ENCODE data around the gene CHD5.

CHD5 gene

DNA sequence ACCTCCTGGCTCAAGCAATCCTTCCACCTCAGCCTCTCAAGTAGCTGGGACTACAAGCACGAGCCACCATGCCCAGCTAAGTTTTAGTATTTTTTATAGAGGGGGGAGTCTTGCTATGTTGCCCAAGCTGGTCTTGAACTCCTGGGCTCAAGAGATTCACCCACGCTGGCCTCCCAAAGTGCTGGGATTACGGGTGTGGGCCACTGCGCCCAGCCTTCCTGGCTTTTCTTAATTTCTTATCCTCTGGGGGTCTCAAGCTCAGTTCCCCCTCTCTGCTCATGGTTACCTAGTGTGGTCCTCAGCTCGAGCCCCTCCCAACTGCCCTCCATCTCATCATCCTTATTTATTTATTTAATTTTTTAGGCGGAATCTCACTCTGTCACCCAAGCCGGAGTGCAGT lies 22.1 kb upstream of the CHD5 start:
- no peak for DNase-seq (ENCODE audit: low read depth in 2 of 2)

DNA sequence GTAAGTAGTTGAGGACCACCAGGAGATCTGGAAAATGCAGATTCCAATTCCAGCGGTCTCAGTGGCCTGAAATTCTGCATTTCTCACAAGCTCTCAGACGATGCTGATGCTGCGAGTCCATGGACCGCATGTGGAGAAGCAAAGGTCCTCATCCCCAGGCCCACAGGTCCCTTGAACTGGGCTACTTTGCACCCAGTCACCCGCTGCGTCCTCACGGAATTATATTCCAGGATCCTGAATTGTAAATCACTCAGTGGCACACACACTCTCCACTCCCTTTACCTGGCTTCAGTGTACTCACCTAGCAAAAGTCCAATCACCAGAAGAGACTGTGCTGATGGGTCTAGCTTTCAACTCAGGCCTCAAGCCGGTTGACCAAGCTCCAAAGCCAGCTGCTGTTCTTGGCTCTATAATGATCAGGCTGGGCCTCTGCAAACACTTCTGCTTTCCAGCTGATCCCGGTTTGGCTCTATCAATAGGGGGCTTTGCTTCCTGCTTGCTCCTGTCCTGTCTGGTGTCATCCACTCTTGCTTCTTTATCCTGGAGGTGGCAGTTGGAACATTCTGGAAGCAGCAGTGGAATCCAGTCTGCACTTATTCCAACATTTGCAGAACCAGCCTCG lies 20.2 kb upstream of the CHD5 start:
- DNase-seq (ENCODE audit: low read depth in 2 of 2), result no peak

DNA sequence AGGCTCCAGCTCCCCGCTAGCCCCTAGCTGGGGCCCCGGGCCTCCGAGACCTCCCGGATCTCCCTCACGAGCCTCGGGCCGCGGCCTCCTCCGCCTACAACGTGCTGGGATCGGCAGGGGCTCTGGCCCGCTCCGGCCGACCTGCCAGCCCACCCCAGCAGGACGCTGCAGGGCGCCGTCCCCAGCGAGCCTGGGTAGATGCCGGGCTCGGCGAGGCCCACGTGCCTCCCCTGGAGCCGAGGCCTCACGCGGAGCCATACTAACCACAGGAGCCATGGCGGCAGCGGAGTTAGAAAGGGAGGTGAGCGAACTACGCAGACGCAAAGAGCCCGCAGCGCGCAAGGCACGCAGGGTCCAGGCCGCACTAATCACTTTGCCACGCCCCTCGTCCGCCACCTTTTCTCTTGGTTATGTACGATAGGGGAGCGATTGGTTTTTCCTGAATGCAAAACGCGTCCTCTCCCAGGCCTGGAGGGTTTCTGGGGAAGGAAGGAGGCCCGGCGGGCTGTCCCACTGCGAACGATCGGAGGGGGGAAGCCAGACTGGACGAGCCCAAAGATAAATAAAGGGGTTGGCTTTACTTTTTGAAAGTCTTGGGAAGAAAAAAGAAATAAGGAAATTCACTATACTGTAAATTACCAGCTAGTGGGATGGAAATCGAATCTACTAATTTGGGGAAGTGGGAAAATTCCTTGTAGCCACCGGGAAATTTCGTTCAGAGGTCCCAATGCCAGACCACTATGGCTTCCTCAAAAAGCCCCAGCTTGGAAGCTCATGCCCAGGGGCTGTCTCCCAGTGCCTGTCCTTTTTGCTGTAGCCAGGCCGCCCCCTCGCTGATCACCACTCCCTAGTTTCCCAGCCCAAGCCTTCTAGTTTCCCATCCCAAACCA lies 19.4 kb upstream of the CHD5 start, which contains the start of gene RPL22:
Gene RPL22, minus strand, starts transcription at position 298 of the 890 bp plus-strand sequence. Its CDS starts 22 bp downstream, at position 276.
- DNase-seq (ENCODE audit: low read depth in 2 of 2), result peak; percentile 93 to 97

- no peak for DNase-seq (ENCODE audit: low read depth in 2 of 2)
These were observed 18.7 kb upstream of the CHD5 start for GRCh38 chr1:6198646-6199297.

DNA sequence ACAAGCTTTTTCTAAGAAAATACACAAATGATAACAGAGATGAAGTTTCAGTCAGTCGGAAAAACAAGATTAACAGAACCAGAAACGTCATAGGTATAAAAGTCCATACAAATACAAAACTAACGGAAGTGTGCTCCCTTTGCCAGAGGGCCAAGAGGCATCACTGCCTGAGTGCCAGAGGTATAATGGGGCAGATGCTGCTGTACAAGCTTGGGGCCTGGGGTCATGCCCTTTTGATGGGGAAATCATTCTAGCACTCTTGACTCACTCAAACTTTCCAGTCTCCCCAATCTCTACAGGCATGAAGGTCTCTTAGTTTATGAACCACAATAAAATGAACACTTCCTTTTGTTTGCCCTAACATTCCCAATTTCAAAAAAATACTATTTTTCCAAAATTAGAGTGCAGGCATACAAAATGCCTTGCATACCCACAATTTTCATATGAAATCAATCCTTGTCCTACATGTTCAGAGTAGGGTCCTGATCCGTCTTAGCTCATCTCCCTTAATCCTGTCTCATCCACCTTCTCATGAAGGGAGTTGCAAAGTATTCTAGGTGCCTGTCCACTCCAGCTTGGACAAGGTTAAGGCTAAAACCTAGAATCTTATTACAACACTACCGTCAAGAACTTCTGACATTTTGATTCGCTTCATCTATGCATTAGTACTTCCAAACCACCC lies 17.8 kb upstream of the CHD5 start:
- no peak for DNase-seq (ENCODE audit: low read depth in 2 of 2)

GRCh38 chr1:6191968-6192367 lies 11.8 kb upstream of the CHD5 start:
- no peak for DNase-seq (ENCODE audit: low read depth in 2 of 2)

GRCh38 chr1:6188466-6188865 lies 8.3 kb upstream of the CHD5 start:
- no peak for DNase-seq (ENCODE audit: low read depth in 2 of 2)

- no peak for DNase-seq (ENCODE audit: low read depth in 2 of 2)
These were observed 5.7 kb upstream of the CHD5 start for GRCh38 chr1:6185635-6186382.

DNA sequence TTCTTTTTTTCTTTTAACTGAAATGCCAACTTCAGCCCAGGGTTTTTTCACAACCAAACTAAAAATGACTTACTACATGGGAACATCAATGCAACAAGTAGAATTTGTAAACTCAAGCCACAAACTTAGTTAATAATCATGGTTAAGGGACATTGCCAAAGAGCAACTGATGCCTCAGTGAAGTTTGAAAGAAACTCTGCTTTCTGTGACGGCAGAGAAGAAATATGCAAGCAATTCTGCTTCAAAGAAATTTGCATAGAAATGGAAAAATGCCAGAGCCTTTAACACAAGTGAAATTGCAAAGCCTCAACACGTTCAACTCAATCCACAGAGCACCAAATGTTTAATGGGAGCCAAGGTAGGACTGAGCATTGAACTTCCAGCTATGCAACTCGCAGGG lies 5.0 kb upstream of the CHD5 start:
- no peak for DNase-seq (ENCODE audit: low read depth in 2 of 2)

- DNase-seq (ENCODE audit: low read depth in 2 of 2), result no peak
These were observed 4.1 kb upstream of the CHD5 start for GRCh38 chr1:6184083-6184783.

DNA sequence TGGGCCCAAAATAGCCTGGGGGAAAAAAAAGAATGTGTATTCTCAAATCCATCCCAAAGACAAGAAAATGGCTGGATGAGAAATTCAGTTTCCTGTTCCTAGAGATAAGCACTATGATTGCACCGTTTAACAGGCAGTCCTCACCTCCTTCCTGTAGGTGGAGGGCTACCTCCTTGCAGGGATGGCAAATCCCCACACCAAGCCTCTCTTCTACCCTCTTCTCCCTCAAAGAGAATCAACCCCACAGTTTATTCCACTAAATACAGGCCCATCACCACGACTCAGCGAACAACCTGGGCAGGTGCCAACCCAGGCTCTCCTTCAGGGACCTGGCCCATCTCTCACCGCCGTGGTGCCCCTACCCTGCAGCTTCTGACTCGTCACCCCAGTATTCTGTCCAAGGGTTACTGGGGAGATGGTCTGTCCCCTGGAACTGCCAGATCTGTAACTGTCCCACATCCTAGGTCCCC lies 3.4 kb upstream of the CHD5 start:
- DNase-seq (ENCODE audit: low read depth in 2 of 2), result no peak

DNA sequence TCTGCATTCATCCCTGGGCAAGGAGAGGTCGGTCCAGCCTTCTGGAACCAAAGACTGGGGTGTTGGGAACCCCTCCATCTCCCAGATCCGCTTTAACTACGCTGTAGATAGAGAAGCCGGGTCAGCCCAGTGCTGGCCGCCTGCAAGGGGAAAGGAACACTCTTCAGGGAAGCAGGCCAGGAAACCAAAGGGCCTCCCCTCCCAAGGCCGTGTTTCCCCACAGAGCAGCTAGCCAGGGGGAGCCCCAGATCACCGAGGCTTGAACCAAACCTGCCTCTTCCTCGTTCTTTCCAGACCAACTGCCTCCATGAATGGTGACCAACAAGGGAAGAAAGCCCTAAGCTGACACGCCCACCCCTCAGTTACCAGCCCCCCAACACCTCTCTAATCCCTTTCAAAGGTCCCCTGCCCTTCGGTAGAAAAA lies 1.2 kb upstream of the CHD5 start:
- no peak for DNase-seq (ENCODE audit: low read depth in 2 of 2)

- DNase-seq (ENCODE audit: low read depth in 2 of 2), result no peak
These were observed 688 bp upstream of the CHD5 start for GRCh38 chr1:6180707-6181311.

- DNase-seq (ENCODE audit: low read depth in 2 of 2), result no peak
These were observed 451 bp downstream of the CHD5 start for GRCh38 chr1:6179564-6180175.

- DNase-seq (ENCODE audit: low read depth in 2 of 2), result no peak
These were observed 1.2 kb downstream of the CHD5 start for GRCh38 chr1:6178751-6179563.

DNA sequence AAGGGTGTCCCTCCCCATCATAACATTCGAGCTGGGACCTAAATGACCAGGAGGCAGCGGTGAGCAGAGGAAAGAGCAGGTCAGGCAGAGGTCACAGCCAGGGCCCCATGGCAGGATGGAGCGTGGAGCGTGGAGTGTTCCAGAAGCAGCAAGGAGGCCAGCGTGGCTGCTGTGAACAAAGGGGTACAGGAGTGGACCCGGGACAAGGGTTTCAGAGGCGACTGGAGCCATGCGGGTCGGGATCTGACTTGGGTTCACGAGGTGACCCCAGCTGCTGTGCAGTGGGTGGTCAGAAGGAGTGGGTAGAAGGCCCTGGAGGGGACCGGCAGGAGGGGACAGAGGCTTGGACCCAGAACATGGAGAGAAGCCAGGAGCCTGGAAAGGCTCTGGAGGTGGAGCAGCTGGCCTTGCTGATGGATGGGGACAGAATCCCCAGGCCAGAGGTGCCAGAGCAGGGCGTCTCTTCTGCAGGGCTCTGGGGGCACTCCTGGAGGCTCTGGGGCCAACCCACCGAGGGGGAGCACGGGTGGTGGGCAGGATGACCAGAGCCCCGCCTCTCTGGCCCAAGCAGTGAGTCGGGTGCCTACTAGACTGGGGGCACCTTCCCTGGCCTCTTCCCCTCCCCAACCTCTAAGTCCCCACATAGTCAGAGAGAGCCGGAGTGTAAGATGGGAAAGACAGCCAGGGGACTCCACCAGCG lies 2.3 kb downstream of the CHD5 start:
- DNase-seq (ENCODE audit: low read depth in 2 of 2), result no peak

- no peak for DNase-seq (ENCODE audit: low read depth in 2 of 2)
These were observed 3.3 kb downstream of the CHD5 start for GRCh38 chr1:6176779-6177178.

DNA sequence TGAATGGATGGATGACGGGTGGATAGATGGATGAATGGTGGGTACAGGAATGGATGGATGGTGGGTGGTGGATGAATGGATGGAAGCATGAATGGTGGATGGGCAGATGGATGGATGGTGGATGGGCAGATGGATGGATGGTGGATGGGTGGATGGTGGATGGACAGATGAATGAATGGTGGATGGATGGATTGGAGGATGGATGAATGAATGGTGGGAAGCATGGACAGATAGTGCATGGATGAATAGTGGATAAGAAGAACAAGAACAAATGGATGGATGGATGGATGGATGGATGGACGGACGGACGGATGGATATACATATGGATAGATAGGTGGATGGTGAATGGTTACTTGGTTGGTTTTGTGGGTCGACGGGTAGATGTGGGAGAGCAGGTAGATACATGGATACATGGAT lies 4.7 kb downstream of the CHD5 start:
- DNase-seq (ENCODE audit: low read depth in 2 of 2), result no peak
